HepG2 (cell line): ENCODE results near the gene YIF1A. TPM values are rescaled to one million over a fixed set of nuclear protein-coding genes. Genes with fewer than 3 reads are reported as not detected.
A peak's percentile ranks its signal among the peaks of the same experiment; 100 is the strongest.

Source experiments
- ARNT2 ChIP-seq: sonication (generic); formaldehyde crosslinking; IDR thresholded peaks from 2 replicates; pipeline ENCODE4 v1.8.0; 2022; ENCODE audit warnings: mild to moderate bottlenecking, low read depth, missing genetic modification reagents, moderate library complexity
- EEA1 ChIP-seq: sonication (generic); formaldehyde crosslinking; IDR thresholded peaks from 2 replicates; pipeline ENCODE4 v1.5.1; 2020; ENCODE audit warnings: mild to moderate bottlenecking, missing genetic modification reagents, borderline replicate concordance
- FOXA1 ChIP-seq, 2 experiments: fragments of 450-650 bp in 1 of 2; sonication (generic) in 1 of 2; formaldehyde crosslinking in 1 of 2; IDR thresholded peaks; 2 replicates each; pipeline versions ENCODE4 v1.4.0 to v1.6.1; 2016 to 2020; ENCODE audit warnings: missing genetic modification reagents in 1 of 2
- HMGXB4 ChIP-seq, 2 experiments: sonication (generic) in 1 of 2; formaldehyde crosslinking in 1 of 2; IDR thresholded peaks; 2 replicates each; pipeline versions ENCODE4 v1.4.0 to v1.6.1; 2018 to 2020; ENCODE audit warnings: missing genetic modification reagents in 2 of 2, borderline replicate concordance in 1 of 2, low read depth in 1 of 2, mild to moderate bottlenecking in 1 of 2, missing biosample characterization in 1 of 2
- HNF4G ChIP-seq, 2 experiments: sonication (generic) in 1 of 2; formaldehyde crosslinking in 1 of 2; IDR thresholded peaks; 2 replicates each; pipeline versions ENCODE4 v1.4.0 to v1.6.1; 2011 to 2020; ENCODE audit warnings: borderline replicate concordance in 2 of 2, low read depth in 2 of 2, mild to moderate bottlenecking in 2 of 2, low read length in 1 of 2, missing genetic modification reagents in 1 of 2, moderate library complexity in 1 of 2
- RAD21 ChIP-seq: fragments of 450-650 bp; formaldehyde crosslinking; IDR thresholded peaks from 2 replicates; pipeline ENCODE4 v1.5.0; 2020; ENCODE audit warnings: mild to moderate bottlenecking
- SMAD3 ChIP-seq: sonication (generic); formaldehyde crosslinking; IDR thresholded peaks from 2 replicates; pipeline ENCODE4 v1.4.0; 2020; ENCODE audit warnings: missing genetic modification reagents
- SP1 ChIP-seq, 2 experiments: fragments of 450-650 bp in 1 of 2; sonication (generic) in 1 of 2; formaldehyde crosslinking in 1 of 2; IDR thresholded peaks; 2 replicates each; pipeline versions ENCODE4 v1.4.0 to v1.6.1; 2016 to 2020; ENCODE audit warnings: missing genetic modification reagents in 1 of 2
- THYN1 ChIP-seq: sonication (generic); formaldehyde crosslinking; IDR thresholded peaks from 2 replicates; pipeline ENCODE4 v1.8.1; 2023; ENCODE audit warnings: low read depth, mild to moderate bottlenecking, moderate library complexity, missing genetic modification reagents, borderline replicate concordance
- TRIM24 ChIP-seq: sonication (generic); formaldehyde crosslinking; IDR thresholded peaks from 2 replicates; pipeline ENCODE4 v1.8.0; 2022; ENCODE audit warnings: mild to moderate bottlenecking, missing genetic modification reagents
- ZNF20 ChIP-seq: sonication (generic); formaldehyde crosslinking; IDR thresholded peaks from 2 replicates; pipeline ENCODE4 v1.4.0; 2020; ENCODE audit warnings: mild to moderate bottlenecking, moderate library complexity, missing genetic modification reagents
- ZNF224 ChIP-seq: sonication (generic); formaldehyde crosslinking; IDR thresholded peaks from 2 replicates; pipeline ENCODE4 v1.5.0; 2020; ENCODE audit warnings: mild to moderate bottlenecking, missing genetic modification reagents
- ZNF691 ChIP-seq: sonication (generic); formaldehyde crosslinking; IDR thresholded peaks from 2 replicates; pipeline ENCODE4 v1.4.0; 2020; ENCODE audit warnings: missing genetic modification reagents, low read depth, mild to moderate bottlenecking, borderline replicate concordance
- ZNF724P ChIP-seq: sonication (generic); formaldehyde crosslinking; IDR thresholded peaks from 2 replicates; pipeline ENCODE4 v1.8.0; 2022; ENCODE audit warnings: missing genetic modification reagents, borderline replicate concordance
- ZNF780A ChIP-seq: sonication (generic); formaldehyde crosslinking; IDR thresholded peaks from 2 replicates; pipeline ENCODE4 v1.8.0; 2022; ENCODE audit warnings: mild to moderate bottlenecking, missing genetic modification reagents, moderate library complexity
- polyA plus RNA-seq, 8 experiments: library from polyadenylated mRNA; depleted of rRNA in 3 of 8; stranded (reverse) in 7 of 8; unstranded in 1 of 8; fragments of >200 nt; fragmentation: Illumina TruSeq in 4 of 8; extraction: Trizol in 4 of 8; gene quantifications; 2 replicates each; pipeline versions ENCODE4 v1.2.1 to v1.2.3, GENCODE V29; 2011 to 2016; ENCODE audit warnings: low read depth in 4 of 8, missing spikeins in 1 of 8, mixed read lengths in 1 of 8; ENCODE audit not compliant: insufficient read depth in 1 of 8
- total RNA-seq, 5 experiments: library from RNA; depleted of rRNA; stranded (reverse); fragments of >200 nt; fragmentation: Illumina TruSeq; extraction: Trizol; gene quantifications; 2 replicates each; pipeline ENCODE4 v1.2.3, GENCODE V29; 2016; ENCODE audit warnings: low read depth in 1 of 5
- TF ChIP-seq, protein P1 (sequence below): sonication (generic); formaldehyde crosslinking; IDR thresholded peaks from 2 replicates; pipeline ENCODE4 v1.4.0; 2020; ENCODE audit warnings: missing genetic modification reagents
- TF ChIP-seq, protein P2 (sequence below): sonication (generic); formaldehyde crosslinking; conservative IDR thresholded peaks from 2 replicates; pipeline ENCODE4 v1.4.0; 2020; ENCODE audit warnings: missing genetic modification reagents

The YIF1A gene
- total and polyA plus RNA-seq, 2 of the 13 experiments (the other 11 are each of a cell fraction or from before 2014, with no cell fraction given): 133 to 145 TPM

DNA sequence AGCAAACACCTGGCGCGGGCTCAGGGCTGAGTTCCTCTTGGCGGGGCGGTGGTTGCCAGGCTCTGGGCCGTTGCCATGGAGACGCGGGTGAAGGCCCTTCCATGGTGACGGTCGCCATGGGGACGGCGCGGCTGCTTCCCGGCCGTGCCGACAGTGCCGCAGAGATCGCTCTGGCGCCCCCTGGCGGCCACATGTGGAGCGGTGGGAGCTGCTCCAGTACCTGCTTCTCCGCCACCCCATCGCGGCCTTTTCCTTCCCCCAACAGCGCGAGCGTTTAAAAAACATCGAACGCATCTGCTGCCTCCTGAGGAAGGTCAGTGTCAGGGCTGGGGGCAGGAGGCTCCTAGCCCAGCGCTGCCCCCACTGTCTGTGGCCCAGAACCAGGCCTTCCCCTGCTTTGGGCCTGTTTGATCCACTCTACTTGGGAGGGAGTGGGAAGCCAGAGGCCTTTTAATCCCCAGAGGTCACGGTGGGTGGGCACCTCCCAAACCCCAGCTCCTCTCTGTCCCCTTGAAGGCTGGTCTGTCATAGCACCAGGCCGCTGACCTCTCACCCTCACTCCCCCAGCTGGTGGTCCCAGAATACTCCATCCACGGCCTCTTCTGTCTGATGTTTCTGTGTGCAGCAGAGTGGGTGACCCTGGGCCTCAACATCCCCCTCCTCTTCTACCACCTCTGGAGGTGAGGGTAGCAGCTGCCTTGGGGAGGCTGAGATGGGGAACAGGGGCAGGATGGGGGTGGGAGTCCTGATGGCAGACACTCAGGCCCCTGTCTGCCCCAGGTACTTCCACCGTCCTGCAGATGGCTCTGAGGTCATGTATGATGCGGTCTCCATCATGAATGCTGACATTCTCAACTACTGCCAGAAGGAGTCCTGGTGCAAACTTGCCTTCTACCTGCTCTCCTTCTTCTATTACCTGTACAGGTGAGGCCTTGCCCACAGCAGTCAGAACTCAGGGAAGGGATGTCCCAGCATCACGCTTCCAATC, 6.2 kb downstream of the YIF1A start (continued):
- TF ChIP-seq ZNF691 (CRISPR knock-in tag) (peak; percentile 85), FOXA1 (IDR thresholded peaks at IDR 0.05) (no peak), FOXA1 (CRISPR knock-in tag; IDR thresholded peaks at IDR 0.05) (0 out of 2 replicates have a peak, but pooled peaks have one; percentile 9), ZNF224 (CRISPR knock-in tag) (no peak), ARNT2 (0 out of 2 replicates have a peak, but pooled peaks have one; percentile 39), HNF4G (IDR thresholded peaks at IDR 0.05; ENCODE audit: borderline replicate concordance, low read depth, low read length) (no peak; the same call in 1 of the 2 replicates), HNF4G (CRISPR knock-in tag; IDR thresholded peaks at IDR 0.05; ENCODE audit: borderline replicate concordance, low read depth) (no peak; the same call in 1 of the 2 replicates), SP1 (IDR thresholded peaks at IDR 0.05) (no peak), SP1 (CRISPR knock-in tag; IDR thresholded peaks at IDR 0.05) (no peak), TRIM24 (no peak), HMGXB4 (CRISPR knock-in tag; IDR thresholded peaks at IDR 0.05; ENCODE audit: borderline replicate concordance in 1 of 2, low read depth in 1 of 2) (peak in 1 of 2 experiments; percentile 41; a peak in 1 of 4 replicates), ZNF20 (CRISPR knock-in tag) (no peak), RAD21 (CRISPR knock-in tag) (peak; percentile 90), SMAD3 (CRISPR knock-in tag) (0 out of 2 replicates have a peak, but pooled peaks have one; percentile 32), THYN1 (no peak), ZNF780A (no peak), EEA1 (CRISPR knock-in tag) (no peak), ZNF724P (CRISPR knock-in tag) (no peak)
- TF ChIP-seq, protein P1, sequence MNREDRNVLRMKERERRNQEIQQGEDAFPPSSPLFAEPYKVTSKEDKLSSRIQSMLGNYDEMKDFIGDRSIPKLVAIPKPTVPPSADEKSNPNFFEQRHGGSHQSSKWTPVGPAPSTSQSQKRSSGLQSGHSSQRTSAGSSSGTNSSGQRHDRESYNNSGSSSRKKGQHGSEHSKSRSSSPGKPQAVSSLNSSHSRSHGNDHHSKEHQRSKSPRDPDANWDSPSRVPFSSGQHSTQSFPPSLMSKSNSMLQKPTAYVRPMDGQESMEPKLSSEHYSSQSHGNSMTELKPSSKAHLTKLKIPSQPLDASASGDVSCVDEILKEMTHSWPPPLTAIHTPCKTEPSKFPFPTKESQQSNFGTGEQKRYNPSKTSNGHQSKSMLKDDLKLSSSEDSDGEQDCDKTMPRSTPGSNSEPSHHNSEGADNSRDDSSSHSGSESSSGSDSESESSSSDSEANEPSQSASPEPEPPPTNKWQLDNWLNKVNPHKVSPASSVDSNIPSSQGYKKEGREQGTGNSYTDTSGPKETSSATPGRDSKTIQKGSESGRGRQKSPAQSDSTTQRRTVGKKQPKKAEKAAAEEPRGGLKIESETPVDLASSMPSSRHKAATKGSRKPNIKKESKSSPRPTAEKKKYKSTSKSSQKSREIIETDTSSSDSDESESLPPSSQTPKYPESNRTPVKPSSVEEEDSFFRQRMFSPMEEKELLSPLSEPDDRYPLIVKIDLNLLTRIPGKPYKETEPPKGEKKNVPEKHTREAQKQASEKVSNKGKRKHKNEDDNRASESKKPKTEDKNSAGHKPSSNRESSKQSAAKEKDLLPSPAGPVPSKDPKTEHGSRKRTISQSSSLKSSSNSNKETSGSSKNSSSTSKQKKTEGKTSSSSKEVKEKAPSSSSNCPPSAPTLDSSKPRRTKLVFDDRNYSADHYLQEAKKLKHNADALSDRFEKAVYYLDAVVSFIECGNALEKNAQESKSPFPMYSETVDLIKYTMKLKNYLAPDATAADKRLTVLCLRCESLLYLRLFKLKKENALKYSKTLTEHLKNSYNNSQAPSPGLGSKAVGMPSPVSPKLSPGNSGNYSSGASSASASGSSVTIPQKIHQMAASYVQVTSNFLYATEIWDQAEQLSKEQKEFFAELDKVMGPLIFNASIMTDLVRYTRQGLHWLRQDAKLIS (CRISPR knock-in tag): no peak
- TF ChIP-seq, protein P2, sequence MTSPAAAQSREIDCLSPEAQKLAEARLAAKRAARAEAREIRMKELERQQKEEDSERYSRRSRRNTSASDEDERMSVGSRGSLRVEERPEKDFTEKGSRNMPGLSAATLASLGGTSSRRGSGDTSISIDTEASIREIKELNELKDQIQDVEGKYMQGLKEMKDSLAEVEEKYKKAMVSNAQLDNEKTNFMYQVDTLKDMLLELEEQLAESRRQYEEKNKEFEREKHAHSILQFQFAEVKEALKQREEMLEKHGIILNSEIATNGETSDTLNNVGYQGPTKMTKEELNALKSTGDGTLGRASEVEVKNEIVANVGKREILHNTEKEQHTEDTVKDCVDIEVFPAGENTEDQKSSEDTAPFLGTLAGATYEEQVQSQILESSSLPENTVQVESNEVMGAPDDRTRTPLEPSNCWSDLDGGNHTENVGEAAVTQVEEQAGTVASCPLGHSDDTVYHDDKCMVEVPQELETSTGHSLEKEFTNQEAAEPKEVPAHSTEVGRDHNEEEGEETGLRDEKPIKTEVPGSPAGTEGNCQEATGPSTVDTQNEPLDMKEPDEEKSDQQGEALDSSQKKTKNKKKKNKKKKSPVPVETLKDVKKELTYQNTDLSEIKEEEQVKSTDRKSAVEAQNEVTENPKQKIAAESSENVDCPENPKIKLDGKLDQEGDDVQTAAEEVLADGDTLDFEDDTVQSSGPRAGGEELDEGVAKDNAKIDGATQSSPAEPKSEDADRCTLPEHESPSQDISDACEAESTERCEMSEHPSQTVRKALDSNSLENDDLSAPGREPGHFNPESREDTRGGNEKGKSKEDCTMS: no peak
